B cell (primary cell): Measurements from ENCODE around the gene HIRIP3. TPM values are rescaled to one million over a fixed set of nuclear protein-coding genes. Genes with fewer than 3 reads are reported as not detected.
A peak's percentile ranks its signal among the peaks of the same experiment; 100 is the strongest.

Experiments
- ATAC-seq: fragments of 200-7000 bp; cut with Tn5 transposase; one replicate; pipeline ENCODE4 v1.10.0; 2021; ENCODE audit warnings: low read depth, mild to moderate bottlenecking, moderate number of reproducible peaks, moderate library complexity
- CTCF ChIA-PET: fragments of 350-600 bp; sonication (Branson Sonifier 250); formaldehyde crosslinking; loops from one replicate; lab custom pipeline; 2021; ENCODE audit warnings: antibody characterized with exemption, inconsistent platforms; lab: Charles Lee
- POLR2A ChIA-PET: fragments of 350-600 bp; sonication (Branson Sonifier 250); formaldehyde crosslinking; loops from one replicate; lab custom pipeline; 2021; ENCODE audit warnings: antibody characterized with exemption; lab: Charles Lee
- DNase-seq: peaks from one replicate; pipeline ENCODE4 v3.0.0; 2013
- H2AFZ ChIP-seq: 2 replicates; pipeline ENCODE4 v1.6.1; 2012; ENCODE audit warnings: mild to moderate bottlenecking, low read depth, low read length; ENCODE audit not compliant: insufficient read depth, poor library complexity, severe bottlenecking
- H3K27ac ChIP-seq, 2 donors: 1 replicate in 1 of 2; 2 replicates in 1 of 2; pipeline ENCODE4 v1.5.1; 2012 to 2013; ENCODE audit warnings: low read length in 2 of 2, mild to moderate bottlenecking in 2 of 2, moderate library complexity in 1 of 2
- H3K27me3 ChIP-seq, 4 experiments: fragments of 200-600 bp in 1 of 4; sonication (generic) in 1 of 4; replicated peaks in 1 of 4; 1 replicate in 2 of 4; 2 replicates in 2 of 4; pipeline versions ENCODE4 v1.6.1 to v1.7.0; 2013 to 2016; ENCODE audit warnings: low read length in 3 of 4, mild to moderate bottlenecking in 2 of 4, mixed read lengths in 1 of 4, moderate library complexity in 1 of 4; ENCODE audit not compliant: insufficient read depth in 4 of 4, control insufficient read depth in 3 of 4; ENCODE audit errors: control extremely low read depth in 1 of 4
- H3K36me3 ChIP-seq, 2 experiments: replicated peaks in 1 of 2; 1 replicate in 1 of 2; 2 replicates in 1 of 2; pipeline versions ENCODE4 v1.6.1 to v1.7.1; 2013; ENCODE audit warnings: low read length in 1 of 2; ENCODE audit not compliant: insufficient read depth in 2 of 2, control insufficient read depth in 1 of 2; ENCODE audit errors: control extremely low read depth in 1 of 2, extremely low read depth in 1 of 2
- H3K4me1 ChIP-seq, 2 donors: fragments of 200-600 bp in 1 of 2; sonication (generic) in 1 of 2; 1 replicate in 1 of 2; 2 replicates in 1 of 2; pipeline versions ENCODE4 v1.5.1 to v1.6.1; 2013 to 2017; ENCODE audit warnings: low read length in 2 of 2; ENCODE audit not compliant: control insufficient read depth in 2 of 2, insufficient read depth in 2 of 2
- H3K4me2 ChIP-seq: replicated peaks from 2 replicates; pipeline ENCODE3; 2012; ENCODE audit warnings: mild to moderate bottlenecking, low read depth, low read length; ENCODE audit not compliant: poor library complexity, severe bottlenecking
- H3K4me3 ChIP-seq, 5 experiments: fragments of 200-600 bp in 1 of 5; sonication (generic) in 1 of 5; 1 replicate in 3 of 5; 2 replicates in 2 of 5; pipeline versions ENCODE4 v1.5.1 to v1.7.0; 2011 to 2016; ENCODE audit warnings: low read length in 4 of 5, mild to moderate bottlenecking in 4 of 5, low read depth in 2 of 5, control low read depth in 1 of 5, moderate library complexity in 1 of 5; ENCODE audit not compliant: insufficient read depth in 1 of 5; ENCODE audit errors: control extremely low read depth in 1 of 5, extremely low read depth in 1 of 5
- H3K79me2 ChIP-seq: fragments of 200-600 bp; sonication (generic); one replicate; pipeline ENCODE4 v1.6.0; 2016; ENCODE audit warnings: low read length; ENCODE audit not compliant: control insufficient read depth, insufficient read depth
- H3K9ac ChIP-seq: fragments of 200-600 bp; sonication (generic); 2 replicates; pipeline ENCODE4 v1.6.1; 2017; ENCODE audit warnings: mild to moderate bottlenecking, low read length, moderate library complexity
- H3K9me3 ChIP-seq, 3 donors: one replicate each; pipeline versions ENCODE4 v1.6.1 to v1.7.1; 2013; ENCODE audit warnings: low read length in 2 of 3; ENCODE audit not compliant: control insufficient read depth in 2 of 3, insufficient read depth in 1 of 3; ENCODE audit errors: control extremely low read depth in 1 of 3
- H4K20me1 ChIP-seq: 2 replicates; pipeline ENCODE4 v1.6.0; 2012; ENCODE audit warnings: mild to moderate bottlenecking, low read length; ENCODE audit not compliant: insufficient read depth, control insufficient read depth, poor library complexity, severe bottlenecking
- H3K27ac Mint-ChIP-seq: one replicate; pipeline ENCODE4 v1.8.0; 2021; ENCODE audit warnings: mixed read lengths
- H3K27me3 Mint-ChIP-seq: one replicate; pipeline ENCODE4 v1.8.0; 2021; ENCODE audit warnings: mixed read lengths
- H3K4me1 Mint-ChIP-seq: one replicate; pipeline ENCODE4 v1.8.0; 2021; ENCODE audit warnings: mixed read lengths
- H3K4me3 Mint-ChIP-seq: one replicate; pipeline ENCODE4 v1.8.0; 2021; ENCODE audit warnings: mixed read lengths
- H3K9me3 Mint-ChIP-seq: one replicate; pipeline ENCODE4 v1.8.0; 2022; ENCODE audit warnings: mixed read lengths; ENCODE audit not compliant: insufficient read depth
- CTCF ChIP-seq: fragments of 200-600 bp; IDR thresholded peaks from one replicate; pipeline ENCODE4 v1.8.0; 2022; ENCODE audit warnings: antibody characterized with exemption, mild to moderate bottlenecking
- EZH2 ChIP-seq: IDR thresholded peaks from 2 replicates; pipeline ENCODE4 v1.6.1; 2012; ENCODE audit warnings: borderline replicate concordance, low read depth, mild to moderate bottlenecking, moderate library complexity, low read length; ENCODE audit not compliant: insufficient read depth, poor library complexity, severe bottlenecking
- WGBS: methylation state at CpG from one replicate; pipeline ENCODE4 v1.1.5; 2013; ENCODE audit warnings: missing lambda C conversion rate; ENCODE audit not compliant: insufficient coverage; 5-methylcytosine and 5-hydroxymethylcytosine counted together
- intact Hi-C: fragments of 100-400 bp; cut with micrococcal nuclease; formaldehyde crosslinking; loops from one replicate; pipeline ENCODE4 v1.10.0; 2022
- polyA plus RNA-seq: library from polyadenylated mRNA; depleted of rRNA; stranded (reverse); fragments of >200 nt; gene quantifications from 2 replicates; pipeline ENCODE4 v1.2.3, GENCODE V29; 2012
- total RNA-seq, 2 donors: library from RNA; stranded (reverse); fragments of 120-200 nt in 1 of 2; gene quantifications; 1 replicate in 1 of 2; 2 replicates in 1 of 2; pipeline versions ENCODE4 v1.2.3 to v1.2.4, GENCODE V29; 2013 to 2022

Gene HIRIP3
- total and polyA plus RNA-seq, 2 donors (not counting 1 experiment from before 2014, with no cell fraction given), result 12.2 to 13.9 TPM

- Mint-ChIP-seq H3K9me3 (no peaks in the 10 kb centered on the region), H3K27me3 (no peaks in the 10 kb centered on the region), H3K27ac (peak overlapping the region; percentile 94), H3K4me3 (peak overlapping the region; percentile 95), H3K4me1 (peaks cover 36% of the 10 kb centered on the region)
- POLR2A ChIA-PET, result interaction anchor here (0.6 to 1.4 kb wide), 4 partner anchors 13 to 122 kb away, joined by 3 to 16 read pairs (median 4); partner anchors contain the start of genes TBX6 and TMEM219
- Histone ChIP-seq H3K4me2 (peak overlapping the region; percentile 98), H3K79me2 (peaks cover 41% of the 10 kb centered on the region), H4K20me1 (peaks cover 16% of the 10 kb centered on the region), H3K36me3 (peaks cover 0 to 20% of the 10 kb centered on the region in 2 experiments), H3K9me3 (no peaks in the 10 kb centered on the region), H3K27me3 (no peaks in the 10 kb centered on the region), H3K27ac (peak overlapping the region; percentile 6 to 79), H3K4me1 (peaks cover 31 to 38% of the 10 kb centered on the region in 2 donors), H2AFZ (peak overlapping the region; percentile 99), H3K4me3 (peak overlapping the region; percentile 79 to 100 (median 99)), H3K9ac (peak overlapping the region; percentile 90)
- DNase-seq (peak; percentile 50), ATAC-seq (no peak)
- intact Hi-C loops, result loop anchor here (5.0 kb wide), 4 partner anchors 157 to 723 kb away; partner anchors contain the start of genes FBRS, KIF22, PAGR1 and SRCAP
- CTCF ChIA-PET, result interaction anchor here (0.9 to 2.0 kb wide), 3 partner anchors 9 to 13 kb away, joined by 3 to 5 read pairs (median 3); partner anchors contain the start of gene TMEM219
- under 1% methylated on average over 19 of the region's 31 CpGs for WGBS
- TF ChIP-seq EZH2 (no peak), CTCF (no peak)
These were observed 20.9 kb downstream of the HIRIP3 start for GRCh38 chr16:29974291-29975133.
